DND-41 (cell line): Measurements from ENCODE around the gene PCLO.

Experiments used
- CTCF ChIP-seq: IDR thresholded peaks from 2 replicates; pipeline ENCODE4 v1.5.1; 2012; ENCODE audit warnings: borderline replicate concordance, low read length, moderate library complexity, mild to moderate bottlenecking; ENCODE audit not compliant: poor library complexity, severe bottlenecking; ENCODE audit errors: extremely low read depth
- EZH2 ChIP-seq: IDR thresholded peaks from 3 replicates; pipeline ENCODE4 v1.6.1; 2012; ENCODE audit warnings: borderline replicate concordance, low read depth, mild to moderate bottlenecking, moderate library complexity, low read length, inconsistent platforms; ENCODE audit not compliant: severe bottlenecking

- TF ChIP-seq CTCF, result no peak
- no peak for TF ChIP-seq EZH2
These were observed 77.4 kb downstream of the PCLO start for GRCh38 chr7:83085299-83085698.
